Neural progenitor cell (in vitro differentiated cells): ENCODE data around the gene CCDC183.

ENCODE experiments used
- EZH2 ChIP-seq: fragments of 200-600 bp; sonication (generic); IDR thresholded peaks from 2 replicates; pipeline ENCODE4 v1.6.1; 2017; ENCODE audit warnings: antibody characterized with exemption, mild to moderate bottlenecking, moderate library complexity
- EZH2phosphoT487 ChIP-seq: fragments of 200-600 bp; sonication (generic); IDR thresholded peaks from 2 replicates; pipeline ENCODE4 v1.6.1; 2017; ENCODE audit warnings: antibody characterized with exemption

DNA sequence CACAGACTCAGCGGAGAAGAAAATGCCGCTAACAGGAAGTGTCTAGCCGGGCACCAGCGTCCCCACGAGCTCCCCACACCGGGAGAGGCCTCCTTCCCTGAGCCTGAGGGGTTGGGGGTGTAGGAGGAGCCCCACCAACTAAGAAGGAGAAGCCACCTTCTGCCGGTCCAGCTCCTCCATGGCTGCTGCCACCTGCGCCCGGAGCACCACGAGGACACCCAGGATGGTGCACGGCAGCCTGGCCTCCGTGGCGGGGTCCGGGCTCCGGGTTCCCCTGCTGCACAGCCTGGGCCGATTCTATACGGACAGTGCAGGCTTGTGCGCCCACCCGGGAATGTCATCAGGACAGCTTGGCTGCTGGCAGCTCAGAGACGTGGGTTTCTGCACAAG is 38.4 kb upstream of the CCDC183 start:
- TF ChIP-seq EZH2phosphoT487 (no peak), EZH2 (no peak)
